ENCODE results near the gene MTFR2.

The MTFR2 gene

DNA sequence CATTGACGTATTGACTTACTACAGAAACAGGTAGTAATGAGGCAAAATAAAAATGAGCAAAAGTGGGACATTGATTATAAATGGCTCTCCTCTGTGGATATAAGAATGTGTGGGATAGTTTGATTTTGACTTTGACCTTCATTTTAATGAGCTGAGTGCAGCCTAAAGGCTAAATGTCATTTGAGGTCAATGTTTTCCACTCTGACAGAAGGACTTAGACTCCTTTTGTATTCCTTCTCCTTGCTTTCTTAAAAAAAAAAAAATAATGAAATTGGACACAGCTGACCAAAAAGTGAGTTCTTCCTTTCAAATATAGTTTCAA is 68.6 kb downstream of the MTFR2 start:
- no peak for DNase-seq
